SJCRH30 (cell line): ENCODE data around the gene NDUFS8. TPM values are rescaled to one million over a fixed set of nuclear protein-coding genes. Genes with fewer than 3 reads are reported as not detected.

Experiments used
- DNase-seq, 2 experiments: peaks; one replicate each; pipeline ENCODE4 v3.0.0-alpha.2; 2015 to 2020
- H3K27ac ChIP-seq: fragments of 250-450 bp; sonication (Bioruptor Pico); 2 replicates; pipeline ENCODE4 v1.5.1; 2020; ENCODE audit warnings: mild to moderate bottlenecking, moderate library complexity
- H3K27me3 ChIP-seq: fragments of 250-450 bp; sonication (Bioruptor Pico); 2 replicates; pipeline ENCODE4 v1.5.1; 2020; ENCODE audit warnings: mild to moderate bottlenecking, moderate library complexity
- H3K36me3 ChIP-seq: fragments of 250-450 bp; sonication (Bioruptor Pico); 2 replicates; pipeline ENCODE4 v1.5.1; 2020; ENCODE audit warnings: mild to moderate bottlenecking, moderate library complexity
- H3K4me1 ChIP-seq: fragments of 250-450 bp; sonication (Bioruptor Pico); 2 replicates; pipeline ENCODE4 v1.5.1; 2020; ENCODE audit warnings: mild to moderate bottlenecking, moderate library complexity
- H3K4me3 ChIP-seq: fragments of 250-450 bp; sonication (Bioruptor Pico); 2 replicates; pipeline ENCODE4 v1.5.1; 2020; ENCODE audit warnings: mild to moderate bottlenecking, moderate library complexity
- H3K9me3 ChIP-seq: fragments of 250-450 bp; sonication (Bioruptor Pico); replicated peaks from 2 replicates; pipeline ENCODE4 v1.5.1; 2020; ENCODE audit warnings: mild to moderate bottlenecking, moderate library complexity
- total RNA-seq: library from RNA; depleted of rRNA; stranded (reverse); fragments of >200 nt; shearing (Covaris generic); gene quantifications from 2 replicates; pipeline ENCODE4 v1.2.3, GENCODE V29; 2014

NDUFS8 gene
- total RNA-seq, 1 experiment from 2014 or later: 77.7 TPM

GRCh38 chr11:67998150-67999045 is 32.1 kb upstream of the NDUFS8 start:
- DNase-seq: no peak
- no peaks in the 10 kb centered on the region for H3K9me3 ChIP-seq
- H3K4me1 ChIP-seq: 0 out of 2 replicates have a peak, but pooled peaks cover 2% of the 10 kb centered on the region
- H3K27me3 ChIP-seq: no peaks in the 10 kb centered on the region
- H3K27ac ChIP-seq: no peak overlapping the region
- H3K36me3 ChIP-seq: no peaks in the 10 kb centered on the region
- no peak overlapping the region for H3K4me3 ChIP-seq

DNA sequence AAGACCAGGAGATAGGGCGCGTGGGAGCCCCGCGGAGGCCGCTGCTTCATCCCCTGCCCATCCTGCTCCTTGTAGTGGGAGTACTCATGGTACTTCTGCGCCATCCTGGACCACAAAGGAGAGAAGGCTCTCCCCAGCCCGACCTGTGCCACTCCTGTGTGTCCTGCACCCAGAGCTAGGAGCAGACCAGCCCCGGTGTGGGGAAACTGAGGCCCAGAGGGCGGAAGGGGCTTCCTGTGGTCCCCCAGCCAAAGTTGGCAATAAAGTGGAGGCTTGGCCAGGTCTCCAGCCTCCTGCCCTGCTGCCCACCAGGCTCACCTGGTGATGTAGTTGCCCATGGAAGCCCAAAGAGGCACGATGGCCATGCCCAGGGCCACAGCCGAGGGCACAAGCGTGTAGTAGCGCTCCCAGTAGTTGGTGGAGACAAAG is 31.3 kb upstream of the NDUFS8 start:
- no peak for DNase-seq
- Histone ChIP-seq H3K27me3 (no peaks in the 10 kb centered on the region), H3K36me3 (no peaks in the 10 kb centered on the region), H3K4me1 (0 out of 2 replicates have a peak, but pooled peaks cover 2% of the 10 kb centered on the region), H3K27ac (no peak overlapping the region), H3K4me3 (no peak overlapping the region), H3K9me3 (no peaks in the 10 kb centered on the region)

GRCh38 chr11:67999704-68000103 is 30.8 kb upstream of the NDUFS8 start:
- DNase-seq: no peak
- H3K4me1 ChIP-seq: 0 out of 2 replicates have a peak, but pooled peaks cover 2% of the 10 kb centered on the region
- H3K36me3 ChIP-seq: no peaks in the 10 kb centered on the region
- H3K27ac ChIP-seq: no peak overlapping the region
- H3K4me3 ChIP-seq: no peak overlapping the region
- no peaks in the 10 kb centered on the region for H3K27me3 ChIP-seq
- H3K9me3 ChIP-seq: no peaks in the 10 kb centered on the region

DNA sequence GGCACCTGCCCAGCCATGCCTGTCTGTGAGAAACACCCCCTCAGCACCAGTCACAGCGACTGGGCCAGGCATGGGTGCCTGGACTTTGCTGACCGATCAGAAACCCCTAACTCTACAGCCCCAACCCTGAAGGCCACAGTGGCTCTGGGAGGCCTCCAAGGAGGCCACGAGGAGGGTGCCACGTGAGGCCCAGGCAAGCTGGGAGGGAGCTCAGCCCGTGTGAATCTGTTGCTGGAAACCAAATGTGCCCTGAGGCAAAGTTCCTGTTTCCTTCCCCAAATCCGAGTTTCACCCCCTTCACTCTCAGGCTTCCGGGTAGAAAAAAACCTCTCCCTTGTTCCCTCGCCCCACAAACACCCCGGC is 27.9 kb upstream of the NDUFS8 start:
- H3K4me1 ChIP-seq: 0 out of 2 replicates have a peak, but pooled peaks cover 2% of the 10 kb centered on the region
- DNase-seq: peak in 1 of 2 experiments; percentile 37
- H3K4me3 ChIP-seq: no peak overlapping the region
- H3K9me3 ChIP-seq: no peaks in the 10 kb centered on the region
- no peak overlapping the region for H3K27ac ChIP-seq
- H3K36me3 ChIP-seq: no peaks in the 10 kb centered on the region
- H3K27me3 ChIP-seq: no peaks in the 10 kb centered on the region

- no peak overlapping the region for H3K4me3 ChIP-seq
- no peak overlapping the region for H3K27ac ChIP-seq
- no peak for DNase-seq
- H3K4me1 ChIP-seq: 0 out of 2 replicates have a peak, but pooled peaks cover 2% of the 10 kb centered on the region
- no peaks in the 10 kb centered on the region for H3K36me3 ChIP-seq
- no peaks in the 10 kb centered on the region for H3K27me3 ChIP-seq
- no peaks in the 10 kb centered on the region for H3K9me3 ChIP-seq
Measured at GRCh38 chr11:68002938-68003845, 27.3 kb upstream of the NDUFS8 start.

DNA sequence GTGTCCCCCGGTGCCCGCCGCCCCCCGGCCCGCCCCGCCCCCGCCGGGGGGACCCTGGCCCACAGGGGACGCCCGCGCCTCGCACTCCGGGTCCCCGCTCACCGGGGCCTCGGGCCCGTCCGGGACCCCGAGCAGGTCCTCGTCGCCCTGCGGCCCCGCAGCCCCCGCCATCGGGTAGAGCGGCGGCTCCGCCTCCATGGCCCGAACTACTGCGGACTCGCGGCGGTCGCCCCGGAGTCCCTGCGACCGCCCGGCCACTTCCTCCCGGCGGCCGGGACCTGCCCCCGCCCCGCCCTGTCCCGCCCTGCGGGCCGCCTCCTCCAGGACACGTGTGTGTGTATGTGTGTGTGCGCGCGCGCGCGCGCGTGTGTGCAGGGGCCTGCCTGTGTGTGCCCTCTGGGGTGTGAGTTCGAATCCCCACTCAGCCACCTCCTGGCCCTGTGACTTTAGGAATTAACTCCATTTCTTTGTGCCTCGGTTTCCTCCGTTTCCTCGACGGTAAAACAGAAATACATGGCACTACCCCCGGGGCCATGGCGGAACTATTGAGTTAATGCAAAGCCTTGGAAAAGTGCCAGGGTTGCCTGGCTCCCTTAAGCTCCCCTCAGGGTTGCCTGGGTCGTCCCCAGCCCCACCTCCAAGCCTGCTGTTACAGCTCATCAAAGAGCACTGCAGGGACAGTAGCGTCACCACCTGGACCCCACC is 26.5 kb upstream of the NDUFS8 start, which contains the start of gene UNC93B1:
Gene UNC93B1 (minus strand): TSS at position 252 of the 705 bp plus-strand sequence. CDS start 54 bp downstream, at position 198.
- Histone ChIP-seq H3K4me3 (no peak within 1 kb of the TSS), H3K36me3 (no peaks in the 10 kb centered on the region), H3K4me1 (peaks cover 7% of the 10 kb centered on the region; the same call in 1 of the 2 replicates), H3K9me3 (no peaks in the 10 kb centered on the region), H3K27me3 (no peaks in the 10 kb centered on the region), H3K27ac (no peak within 1 kb of the TSS)
- DNase-seq: peak in 1 of 2 experiments; percentile 53

GRCh38 chr11:68004551-68005335 is 25.7 kb upstream of the NDUFS8 start:
- DNase-seq: no peak
- Histone ChIP-seq H3K36me3 (no peaks in the 10 kb centered on the region), H3K4me3 (no peak overlapping the region), H3K4me1 (peaks cover 12% of the 10 kb centered on the region; the same call in 1 of the 2 replicates), H3K27ac (no peak overlapping the region), H3K27me3 (no peaks in the 10 kb centered on the region), H3K9me3 (no peaks in the 10 kb centered on the region)

GRCh38 chr11:68006606-68007166 is 23.8 kb upstream of the NDUFS8 start:
- Histone ChIP-seq H3K36me3 (no peaks in the 10 kb centered on the region), H3K9me3 (no peaks in the 10 kb centered on the region), H3K27me3 (no peaks in the 10 kb centered on the region), H3K4me1 (peaks cover 18% of the 10 kb centered on the region), H3K27ac (no peak overlapping the region), H3K4me3 (no peak overlapping the region)
- no peak for DNase-seq

- H3K4me3 ChIP-seq: no peak overlapping the region
- DNase-seq: no peak
- no peak overlapping the region for H3K27ac ChIP-seq
- H3K27me3 ChIP-seq: no peaks in the 10 kb centered on the region
- no peaks in the 10 kb centered on the region for H3K9me3 ChIP-seq
- no peaks in the 10 kb centered on the region for H3K36me3 ChIP-seq
- peaks cover 18% of the 10 kb centered on the region for H3K4me1 ChIP-seq
Measured at GRCh38 chr11:68007498-68008380, 22.7 kb upstream of the NDUFS8 start.

- DNase-seq: peak; percentile 59 to 60
- Histone ChIP-seq H3K27ac (peak overlapping the region; percentile 83; the same call in 1 of the 2 replicates), H3K4me1 (peaks cover 28% of the 10 kb centered on the region)
Measured at GRCh38 chr11:68008381-68009337, 21.8 kb upstream of the NDUFS8 start.

DNA sequence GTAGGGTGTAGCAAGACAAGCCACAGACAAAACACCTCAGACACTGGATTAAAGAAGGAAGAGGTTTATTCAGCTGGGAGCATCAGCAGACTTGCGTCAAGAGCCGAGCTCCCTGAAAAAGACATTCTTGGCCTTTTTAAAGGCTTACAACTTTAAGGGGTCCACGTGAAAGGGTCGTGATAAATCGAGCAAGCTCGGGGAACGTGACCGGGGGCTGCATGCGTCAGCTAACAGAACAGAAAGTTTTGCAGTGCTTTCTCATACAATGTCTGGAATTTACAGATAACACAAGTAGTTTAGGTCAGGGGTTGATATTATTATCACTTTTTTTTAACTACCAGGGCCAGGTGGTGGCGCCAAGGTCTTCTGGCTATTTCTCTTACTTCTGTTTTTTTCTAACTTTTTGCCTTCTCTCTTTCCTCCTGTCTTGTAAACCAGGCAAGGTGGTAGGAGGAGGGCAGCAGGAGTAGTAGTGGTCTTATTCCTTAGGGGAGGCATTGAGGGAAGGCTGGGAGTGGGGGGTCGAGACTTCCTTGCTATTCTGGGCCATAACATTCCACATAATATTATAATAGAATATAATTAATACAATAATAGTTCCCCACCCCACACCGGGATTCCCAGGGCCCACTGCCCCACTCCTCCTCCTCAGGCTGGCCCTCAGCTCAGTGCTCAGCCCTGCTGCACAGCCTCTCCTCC is 20.9 kb upstream of the NDUFS8 start:
- peak overlapping the region; percentile 83 for H3K27ac ChIP-seq
- peak overlapping the region; percentile 51 for H3K4me3 ChIP-seq
- H3K36me3 ChIP-seq: no peaks in the 10 kb centered on the region
- no peaks in the 10 kb centered on the region for H3K27me3 ChIP-seq
- H3K9me3 ChIP-seq: no peaks in the 10 kb centered on the region
- no peak for DNase-seq
- peaks cover 37% of the 10 kb centered on the region for H3K4me1 ChIP-seq

More at GRCh38 chr11:68008381-68009337, 21.8 kb upstream of the NDUFS8 start:
- Histone ChIP-seq H3K9me3 (no peaks in the 10 kb centered on the region), H3K27me3 (no peaks in the 10 kb centered on the region), H3K36me3 (no peaks in the 10 kb centered on the region), H3K4me3 (no peak overlapping the region)
